ENCODE data around the gene KIAA1217.

The KIAA1217 gene

GRCh38 chr10:24541239-24541753 lies 332.4 kb downstream of the KIAA1217 start:
- no peaks in the 10 kb centered on the region for H3K27me3 ChIP-seq (ENCODE audit: control insufficient read depth, insufficient read depth, low read length)
- no peak overlapping the region for H3K9ac ChIP-seq (ENCODE audit: low read length)
- H3K9me3 ChIP-seq (ENCODE audit: control insufficient read depth, low read depth, low read length): no peaks in the 10 kb centered on the region
- H3K36me3 ChIP-seq (ENCODE audit: control insufficient read depth, low read depth, low read length): peaks cover 8% of the 10 kb centered on the region
- H3K27ac ChIP-seq (ENCODE audit: low read length): no peak overlapping the region
- H3K4me3 ChIP-seq (ENCODE audit: low read length): no peak overlapping the region
- no peaks in the 10 kb centered on the region for H3K4me1 ChIP-seq (ENCODE audit: control insufficient read depth, low read depth, low read length)

GRCh38 chr10:24542314-24543270 lies 333.7 kb downstream of the KIAA1217 start:
- Histone ChIP-seq H3K27ac (ENCODE audit: low read length) (no peak overlapping the region), H3K4me1 (ENCODE audit: control insufficient read depth, low read depth, low read length) (no peaks in the 10 kb centered on the region), H3K4me3 (ENCODE audit: low read length) (no peak overlapping the region), H3K27me3 (ENCODE audit: control insufficient read depth, insufficient read depth, low read length) (no peaks in the 10 kb centered on the region), H3K36me3 (ENCODE audit: control insufficient read depth, low read depth, low read length) (peaks cover 8% of the 10 kb centered on the region), H3K9ac (ENCODE audit: low read length) (no peak overlapping the region), H3K9me3 (ENCODE audit: control insufficient read depth, low read depth, low read length) (no peaks in the 10 kb centered on the region)

DNA sequence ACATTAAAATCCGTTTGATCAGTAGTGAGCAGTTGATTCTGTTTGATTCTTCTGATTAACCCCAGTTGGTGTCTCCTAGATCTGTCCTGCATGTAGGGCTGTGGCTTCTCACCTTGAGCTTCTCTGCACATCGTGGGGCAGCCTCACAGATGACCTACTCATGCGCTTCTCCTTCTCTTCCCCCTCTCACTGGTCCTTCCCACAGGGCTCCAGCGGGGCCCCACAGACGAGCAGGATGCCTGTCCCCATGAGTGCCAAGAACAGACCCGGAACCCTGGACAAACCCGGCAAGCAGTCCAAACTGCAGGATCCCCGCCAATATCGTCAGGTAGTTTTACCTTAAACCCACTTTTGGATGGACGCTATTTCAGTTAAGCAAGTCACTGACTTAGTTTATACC lies 335.8 kb downstream of the KIAA1217 start:
- no peak overlapping the region for H3K9ac ChIP-seq (ENCODE audit: low read length)
- H3K27me3 ChIP-seq (ENCODE audit: control insufficient read depth, insufficient read depth, low read length): no peaks in the 10 kb centered on the region
- H3K9me3 ChIP-seq (ENCODE audit: control insufficient read depth, low read depth, low read length): no peaks in the 10 kb centered on the region
- H3K36me3 ChIP-seq (ENCODE audit: control insufficient read depth, low read depth, low read length): peaks cover 5% of the 10 kb centered on the region
- H3K4me3 ChIP-seq (ENCODE audit: low read length): no peak overlapping the region
- no peak overlapping the region for H3K27ac ChIP-seq (ENCODE audit: low read length)
- no peaks in the 10 kb centered on the region for H3K4me1 ChIP-seq (ENCODE audit: control insufficient read depth, low read depth, low read length)

DNA sequence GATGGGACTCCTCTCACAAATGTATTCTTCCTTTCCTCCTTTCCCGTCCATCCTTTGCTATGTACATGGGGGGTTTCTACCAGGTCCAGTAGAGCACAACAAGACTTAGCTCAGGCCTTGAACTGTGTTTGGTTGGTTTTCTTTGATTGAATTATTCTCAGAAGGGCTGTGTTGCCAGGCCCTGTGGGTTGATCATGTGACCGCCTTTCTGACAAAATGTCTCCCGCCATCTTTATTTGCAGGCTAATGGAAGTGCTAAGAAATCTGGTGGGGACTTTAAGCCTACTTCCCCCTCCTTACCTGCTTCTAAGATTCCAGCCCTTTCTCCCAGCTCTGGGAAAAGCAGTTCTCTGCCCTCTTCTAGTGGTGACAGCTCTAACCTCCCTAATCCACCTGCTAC lies 336.6 kb downstream of the KIAA1217 start:
- Histone ChIP-seq H3K4me3 (ENCODE audit: low read length) (no peak overlapping the region), H3K36me3 (ENCODE audit: control insufficient read depth, low read depth, low read length) (peaks cover 5% of the 10 kb centered on the region), H3K27me3 (ENCODE audit: control insufficient read depth, insufficient read depth, low read length) (no peaks in the 10 kb centered on the region), H3K4me1 (ENCODE audit: control insufficient read depth, low read depth, low read length) (no peaks in the 10 kb centered on the region), H3K27ac (ENCODE audit: low read length) (no peak overlapping the region), H3K9me3 (ENCODE audit: control insufficient read depth, low read depth, low read length) (no peaks in the 10 kb centered on the region), H3K9ac (ENCODE audit: low read length) (no peak overlapping the region)

GRCh38 chr10:24550680-24551079 lies 341.7 kb downstream of the KIAA1217 start:
- H3K9me3 ChIP-seq (ENCODE audit: control insufficient read depth, low read depth, low read length): no peaks in the 10 kb centered on the region
- H3K36me3 ChIP-seq (ENCODE audit: control insufficient read depth, low read depth, low read length): no peaks in the 10 kb centered on the region
- peaks cover 12% of the 10 kb centered on the region for H3K4me1 ChIP-seq (ENCODE audit: control insufficient read depth, low read depth, low read length)
- H3K27me3 ChIP-seq (ENCODE audit: control insufficient read depth, insufficient read depth, low read length): no peaks in the 10 kb centered on the region
- H3K27ac ChIP-seq (ENCODE audit: low read length): no peak overlapping the region
- H3K4me3 ChIP-seq (ENCODE audit: low read length): no peak overlapping the region
- H3K9ac ChIP-seq (ENCODE audit: low read length): no peak overlapping the region

- H3K9ac ChIP-seq (ENCODE audit: low read length): no peak overlapping the region
- H3K9me3 ChIP-seq (ENCODE audit: control insufficient read depth, low read depth, low read length): no peaks in the 10 kb centered on the region
- peaks cover 12% of the 10 kb centered on the region for H3K4me1 ChIP-seq (ENCODE audit: control insufficient read depth, low read depth, low read length)
- H3K27me3 ChIP-seq (ENCODE audit: control insufficient read depth, insufficient read depth, low read length): no peaks in the 10 kb centered on the region
- no peaks in the 10 kb centered on the region for H3K36me3 ChIP-seq (ENCODE audit: control insufficient read depth, low read depth, low read length)
- no peak overlapping the region for H3K4me3 ChIP-seq (ENCODE audit: low read length)
- H3K27ac ChIP-seq (ENCODE audit: low read length): no peak overlapping the region
Observed at GRCh38 chr10:24551161-24551560, 342.2 kb downstream of the KIAA1217 start.

- no peaks in the 10 kb centered on the region for H3K9me3 ChIP-seq (ENCODE audit: control insufficient read depth, low read depth, low read length)
- H3K4me1 ChIP-seq (ENCODE audit: control insufficient read depth, low read depth, low read length): peaks cover 12% of the 10 kb centered on the region
- H3K9ac ChIP-seq (ENCODE audit: low read length): no peak overlapping the region
- H3K36me3 ChIP-seq (ENCODE audit: control insufficient read depth, low read depth, low read length): no peaks in the 10 kb centered on the region
- no peak overlapping the region for H3K4me3 ChIP-seq (ENCODE audit: low read length)
- no peak overlapping the region for H3K27ac ChIP-seq (ENCODE audit: low read length)
- H3K27me3 ChIP-seq (ENCODE audit: control insufficient read depth, insufficient read depth, low read length): no peaks in the 10 kb centered on the region
Observed at GRCh38 chr10:24552346-24553016, 343.5 kb downstream of the KIAA1217 start.

DNA sequence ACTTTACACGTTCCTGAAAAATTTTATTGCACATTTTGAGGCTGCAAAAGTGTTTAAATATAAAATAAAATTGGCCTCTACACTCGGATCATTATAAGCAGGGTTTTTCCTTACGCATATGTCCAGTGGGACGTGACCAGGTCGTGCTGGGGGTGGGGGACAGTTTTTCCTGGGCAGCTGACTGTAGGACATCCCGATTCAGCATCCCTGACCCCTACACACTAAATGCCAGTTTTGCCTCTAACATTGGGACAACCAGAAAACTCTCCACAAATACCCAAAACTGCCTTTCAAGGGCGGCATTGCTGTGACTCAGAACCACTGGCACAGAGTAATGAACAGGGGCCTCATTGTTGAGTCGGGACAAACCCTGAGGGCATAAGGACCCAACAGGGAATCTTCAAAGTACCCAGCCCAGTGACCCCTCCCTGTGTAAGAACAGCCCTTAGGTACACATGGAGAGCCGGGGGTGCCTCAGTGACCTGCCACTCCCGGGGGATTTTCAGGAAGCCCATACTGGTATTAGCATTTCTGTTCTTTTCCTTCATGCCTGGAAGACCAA lies 344.2 kb downstream of the KIAA1217 start:
- Histone ChIP-seq H3K27ac (ENCODE audit: low read length) (no peak overlapping the region), H3K4me3 (ENCODE audit: low read length) (no peak overlapping the region), H3K27me3 (ENCODE audit: control insufficient read depth, insufficient read depth, low read length) (no peaks in the 10 kb centered on the region), H3K36me3 (ENCODE audit: control insufficient read depth, low read depth, low read length) (no peaks in the 10 kb centered on the region), H3K9me3 (ENCODE audit: control insufficient read depth, low read depth, low read length) (no peaks in the 10 kb centered on the region), H3K4me1 (ENCODE audit: control insufficient read depth, low read depth, low read length) (peaks cover 12% of the 10 kb centered on the region), H3K9ac (ENCODE audit: low read length) (no peak overlapping the region)

DNA sequence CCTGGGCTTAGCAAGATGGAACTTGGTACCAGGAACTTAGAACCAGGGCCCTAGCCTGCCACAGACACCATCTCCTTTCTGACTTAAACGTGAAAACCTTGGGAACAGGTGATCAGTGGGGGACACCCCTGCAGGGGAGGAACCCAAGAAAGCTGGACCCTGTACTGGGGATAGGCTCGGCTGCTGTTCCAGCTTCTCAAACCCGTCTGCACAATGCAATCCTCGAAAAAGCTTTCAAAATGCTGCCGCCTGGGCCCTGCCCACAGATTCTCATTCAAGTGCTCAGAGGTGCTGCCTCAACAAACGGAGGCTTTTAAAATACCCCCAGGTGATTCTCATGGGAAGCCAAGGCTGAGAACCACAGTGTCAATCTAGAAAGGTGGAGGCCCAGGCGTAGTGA lies 345.1 kb downstream of the KIAA1217 start:
- H3K36me3 ChIP-seq (ENCODE audit: control insufficient read depth, low read depth, low read length): no peaks in the 10 kb centered on the region
- H3K9me3 ChIP-seq (ENCODE audit: control insufficient read depth, low read depth, low read length): no peaks in the 10 kb centered on the region
- H3K4me3 ChIP-seq (ENCODE audit: low read length): no peak overlapping the region
- peaks cover 12% of the 10 kb centered on the region for H3K4me1 ChIP-seq (ENCODE audit: control insufficient read depth, low read depth, low read length)
- no peak overlapping the region for H3K9ac ChIP-seq (ENCODE audit: low read length)
- H3K27ac ChIP-seq (ENCODE audit: low read length): no peak overlapping the region
- H3K27me3 ChIP-seq (ENCODE audit: control insufficient read depth, insufficient read depth, low read length): no peaks in the 10 kb centered on the region

DNA sequence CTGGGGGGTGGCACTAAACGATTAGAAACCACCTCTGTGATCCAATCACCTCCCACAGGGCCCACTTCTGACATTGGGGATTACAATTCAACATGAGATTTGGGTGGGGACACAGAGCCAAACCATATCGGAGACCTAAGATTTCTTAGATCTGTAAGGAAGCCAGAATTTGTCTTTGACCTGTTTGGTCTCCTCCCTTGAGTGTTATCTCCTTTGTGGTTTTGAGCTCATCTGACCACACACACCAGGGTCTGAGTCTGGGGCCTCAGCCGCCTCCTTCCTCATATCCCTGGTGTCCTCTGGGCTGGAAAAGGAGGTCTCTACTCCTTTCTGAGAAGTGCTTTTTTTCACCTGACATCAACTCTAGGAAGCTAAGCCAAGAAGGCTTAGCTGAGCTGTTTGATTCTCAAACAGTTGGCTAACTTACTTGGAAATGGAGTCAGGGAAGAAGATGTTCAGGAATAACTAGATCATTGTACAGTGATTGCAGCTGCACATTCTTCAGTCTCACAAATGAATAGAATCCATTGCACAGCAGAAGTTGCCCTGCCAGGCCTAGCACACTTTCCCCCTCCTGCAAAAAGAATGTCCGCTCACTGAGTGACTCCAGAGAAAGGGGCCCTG lies 347.3 kb downstream of the KIAA1217 start:
- Histone ChIP-seq H3K36me3 (ENCODE audit: control insufficient read depth, low read depth, low read length) (no peaks in the 10 kb centered on the region), H3K4me3 (ENCODE audit: low read length) (no peak overlapping the region), H3K27ac (ENCODE audit: low read length) (no peak overlapping the region), H3K9me3 (ENCODE audit: control insufficient read depth, low read depth, low read length) (no peaks in the 10 kb centered on the region), H3K27me3 (ENCODE audit: control insufficient read depth, insufficient read depth, low read length) (no peaks in the 10 kb centered on the region), H3K4me1 (ENCODE audit: control insufficient read depth, low read depth, low read length) (peaks cover 12% of the 10 kb centered on the region), H3K9ac (ENCODE audit: low read length) (no peak overlapping the region)

All from iPS-18a (cell line).